Activated naive CD8-positive, alpha-beta T cell treated with anti-CD3 and anti-CD28 coated beads for 36 hours (primary cell): ENCODE measurements around the gene SLAIN1. TPM values are rescaled to one million over a fixed set of nuclear protein-coding genes. Genes with fewer than 3 reads are reported as not detected.

Source experiments
- total RNA-seq, 2 experiments: library from RNA; stranded (reverse); gene quantifications; one replicate each; pipeline ENCODE4 v1.2.3, GENCODE V29; 2021

The SLAIN1 gene
- total RNA-seq, 2 experiments from 2014 or later, result 29.3 to 31.3 TPM

Other genes starting within 250 kb of the SLAIN1 start
- gene SCEL, start 162.0 kb upstream of the SLAIN1 start, total RNA-seq, result not detected
- gene EDNRB, start 221.1 kb downstream of the SLAIN1 start, total RNA-seq, result not detected